Hepatocyte (in vitro differentiated cells): ENCODE measurements around the gene LMLN.

Experiments
- EZH2 ChIP-seq: fragments of 200-600 bp; sonication (generic); IDR thresholded peaks from 2 replicates; pipeline ENCODE4 v1.6.1; 2016; ENCODE audit warnings: antibody characterized with exemption, mild to moderate bottlenecking, borderline replicate concordance
- EZH2phosphoT487 ChIP-seq: fragments of 200-600 bp; sonication (generic); IDR thresholded peaks from one replicate; pipeline ENCODE4 v1.6.1; 2018; ENCODE audit warnings: antibody characterized with exemption, mild to moderate bottlenecking, low read depth, moderate library complexity; ENCODE audit not compliant: unreplicated experiment, severe bottlenecking
- TF ChIP-seq, protein P1 (sequence below): fragments of 200-600 bp; sonication (generic); IDR thresholded peaks from 2 replicates; pipeline ENCODE4 v1.5.1; 2016; ENCODE audit warnings: antibody characterized with exemption, mild to moderate bottlenecking; ENCODE audit not compliant: poor library complexity

DNA sequence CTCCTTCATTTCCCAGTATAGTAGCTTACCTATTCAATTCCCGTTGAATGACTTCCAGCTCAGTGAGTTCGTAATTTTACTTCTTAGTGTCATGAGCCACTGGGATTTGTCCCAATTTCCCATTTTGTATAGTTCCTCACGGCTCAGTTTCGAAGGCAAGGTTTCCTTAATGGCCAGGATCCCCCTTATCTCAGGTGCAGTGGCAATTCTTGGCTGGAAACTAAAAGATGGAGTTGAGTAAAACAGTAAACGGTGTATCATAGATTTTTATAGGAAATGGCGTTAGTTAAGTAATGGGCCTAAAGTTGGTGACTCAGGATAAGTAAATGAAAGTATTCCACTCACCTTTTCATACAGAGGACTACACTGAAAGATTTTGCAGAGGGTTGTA lies 522 bp upstream of the LMLN start:
- no peak for TF ChIP-seq EZH2phosphoT487
- TF ChIP-seq, protein P1, sequence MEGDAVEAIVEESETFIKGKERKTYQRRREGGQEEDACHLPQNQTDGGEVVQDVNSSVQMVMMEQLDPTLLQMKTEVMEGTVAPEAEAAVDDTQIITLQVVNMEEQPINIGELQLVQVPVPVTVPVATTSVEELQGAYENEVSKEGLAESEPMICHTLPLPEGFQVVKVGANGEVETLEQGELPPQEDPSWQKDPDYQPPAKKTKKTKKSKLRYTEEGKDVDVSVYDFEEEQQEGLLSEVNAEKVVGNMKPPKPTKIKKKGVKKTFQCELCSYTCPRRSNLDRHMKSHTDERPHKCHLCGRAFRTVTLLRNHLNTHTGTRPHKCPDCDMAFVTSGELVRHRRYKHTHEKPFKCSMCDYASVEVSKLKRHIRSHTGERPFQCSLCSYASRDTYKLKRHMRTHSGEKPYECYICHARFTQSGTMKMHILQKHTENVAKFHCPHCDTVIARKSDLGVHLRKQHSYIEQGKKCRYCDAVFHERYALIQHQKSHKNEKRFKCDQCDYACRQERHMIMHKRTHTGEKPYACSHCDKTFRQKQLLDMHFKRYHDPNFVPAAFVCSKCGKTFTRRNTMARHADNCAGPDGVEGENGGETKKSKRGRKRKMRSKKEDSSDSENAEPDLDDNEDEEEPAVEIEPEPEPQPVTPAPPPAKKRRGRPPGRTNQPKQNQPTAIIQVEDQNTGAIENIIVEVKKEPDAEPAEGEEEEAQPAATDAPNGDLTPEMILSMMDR = no peak
- no peak for TF ChIP-seq EZH2
